ENCODE results near the gene SRPK2. TPM values are rescaled to one million over a fixed set of nuclear protein-coding genes. Genes with fewer than 3 reads are reported as not detected.

Gene SRPK2
- total RNA-seq, 1 experiment from 2014 or later, result 58.2 TPM

GRCh38 chr7:105188201-105188600 lies 200.5 kb downstream of the SRPK2 start:
- in situ Hi-C loops (cut with HindIII; ENCODE audit: low pct_unique_long_range_greater_than_20kb, low sequenced_read_pairs), result no loop called here
- POLR2A ChIA-PET, result no interaction called here
- intact Hi-C loops (cut with micrococcal nuclease; ENCODE audit: unreplicated experiment), result no loop called here

DNA sequence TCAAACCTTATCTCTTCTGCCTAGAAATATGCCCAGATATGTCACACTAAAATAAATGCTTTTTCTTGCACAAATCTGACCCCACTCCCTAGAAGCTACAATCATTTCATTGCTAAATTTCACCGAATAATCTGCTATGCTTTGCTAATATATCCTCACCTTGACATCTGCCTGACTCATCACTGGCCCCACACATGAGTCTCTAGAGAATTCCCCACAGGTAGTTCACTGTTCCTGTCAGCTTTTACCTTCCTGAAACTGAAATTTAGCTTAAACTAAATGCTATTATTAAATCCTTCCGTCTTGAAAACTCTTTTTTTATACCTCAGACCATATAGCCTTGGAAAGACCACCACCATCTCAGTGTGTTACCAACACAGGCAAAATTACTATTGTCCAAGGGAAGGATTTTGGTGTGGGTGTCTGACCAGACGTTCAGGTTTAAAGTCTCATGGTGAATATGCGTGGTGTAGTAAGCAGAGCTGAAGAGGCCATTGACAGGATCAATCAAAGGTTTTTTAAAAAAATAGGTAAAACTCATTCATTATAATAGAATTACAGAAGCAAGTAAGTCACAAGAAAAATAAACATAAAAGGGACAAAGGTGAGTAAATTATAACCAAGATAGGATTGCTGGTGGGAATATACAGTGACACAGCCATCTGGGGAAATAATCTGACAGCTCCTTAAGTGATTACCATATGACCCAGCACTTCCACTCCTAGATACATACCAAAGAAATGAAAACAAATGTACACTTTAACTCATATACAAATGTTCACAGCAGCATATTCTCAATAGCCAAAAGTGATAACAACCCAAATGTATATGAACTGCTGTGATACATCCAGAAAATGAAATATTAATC lies 201.2 kb downstream of the SRPK2 start:
- H3K9me3 ChIP-seq (ENCODE audit: control insufficient read depth, insufficient read depth, low read depth, low read length), result no peaks in the 10 kb centered on the region
- no peak overlapping the region for H3K27ac ChIP-seq (ENCODE audit: low read length)
- no peaks in the 10 kb centered on the region for H3K4me1 ChIP-seq (ENCODE audit: control insufficient read depth, insufficient read depth, low read length)
- POLR2A ChIA-PET, result no interaction called here
- CTCF ChIA-PET, result no interaction called here
- intact Hi-C loops (cut with micrococcal nuclease; ENCODE audit: unreplicated experiment), result no loop called here
- no TSS peak for BruUV-seq (replicated peaks)
- no peak overlapping the region for H3K4me3 ChIP-seq (ENCODE audit: low read depth in 2 of 2, low read length in 2 of 2)
- TF ChIP-seq SIN3A (IDR thresholded peaks at IDR 0.05; ENCODE audit: borderline replicate concordance, insufficient read depth, low read depth, low read length) (no peak), TCF7L2 (IDR thresholded peaks at IDR 0.05; ENCODE audit: low read depth, low read length) (no peak), REST (IDR thresholded peaks at IDR 0.05; ENCODE audit: insufficient read depth in 1 of 2, low read depth in 2 of 2, low read length in 1 of 2) (no peak)
- ATAC-seq, result no peak
- H3K36me3 ChIP-seq (ENCODE audit: control insufficient read depth, insufficient read depth, low read length), result no peaks in the 10 kb centered on the region
- DNase-seq (ENCODE audit: low read depth, low spot score), result no peak
- no peaks in the 10 kb centered on the region for H3K27me3 ChIP-seq (ENCODE audit: control insufficient read depth, insufficient read depth, low read length)
- in situ Hi-C loops (cut with HindIII; ENCODE audit: low pct_unique_long_range_greater_than_20kb, low sequenced_read_pairs), result no loop called here

More at GRCh38 chr7:105188201-105188600, 200.5 kb downstream of the SRPK2 start:
- Histone ChIP-seq H3K4me3 (ENCODE audit: low read depth in 2 of 2, low read length in 2 of 2) (no peak overlapping the region), H3K36me3 (ENCODE audit: control insufficient read depth, insufficient read depth, low read length) (no peaks in the 10 kb centered on the region), H3K27me3 (ENCODE audit: control insufficient read depth, insufficient read depth, low read length) (no peaks in the 10 kb centered on the region), H3K4me1 (ENCODE audit: control insufficient read depth, insufficient read depth, low read length) (no peaks in the 10 kb centered on the region), H3K27ac (ENCODE audit: low read length) (no peak overlapping the region), H3K9me3 (ENCODE audit: control insufficient read depth, insufficient read depth, low read depth, low read length) (no peaks in the 10 kb centered on the region)
- TF ChIP-seq POLR2AphosphoS5 (IDR thresholded peaks at IDR 0.05; ENCODE audit: low read depth, low read length), result no peak
- TF ChIP-seq SIN3A (IDR thresholded peaks at IDR 0.05; ENCODE audit: borderline replicate concordance, insufficient read depth, low read depth, low read length), result no peak
- TF ChIP-seq, protein P1, sequence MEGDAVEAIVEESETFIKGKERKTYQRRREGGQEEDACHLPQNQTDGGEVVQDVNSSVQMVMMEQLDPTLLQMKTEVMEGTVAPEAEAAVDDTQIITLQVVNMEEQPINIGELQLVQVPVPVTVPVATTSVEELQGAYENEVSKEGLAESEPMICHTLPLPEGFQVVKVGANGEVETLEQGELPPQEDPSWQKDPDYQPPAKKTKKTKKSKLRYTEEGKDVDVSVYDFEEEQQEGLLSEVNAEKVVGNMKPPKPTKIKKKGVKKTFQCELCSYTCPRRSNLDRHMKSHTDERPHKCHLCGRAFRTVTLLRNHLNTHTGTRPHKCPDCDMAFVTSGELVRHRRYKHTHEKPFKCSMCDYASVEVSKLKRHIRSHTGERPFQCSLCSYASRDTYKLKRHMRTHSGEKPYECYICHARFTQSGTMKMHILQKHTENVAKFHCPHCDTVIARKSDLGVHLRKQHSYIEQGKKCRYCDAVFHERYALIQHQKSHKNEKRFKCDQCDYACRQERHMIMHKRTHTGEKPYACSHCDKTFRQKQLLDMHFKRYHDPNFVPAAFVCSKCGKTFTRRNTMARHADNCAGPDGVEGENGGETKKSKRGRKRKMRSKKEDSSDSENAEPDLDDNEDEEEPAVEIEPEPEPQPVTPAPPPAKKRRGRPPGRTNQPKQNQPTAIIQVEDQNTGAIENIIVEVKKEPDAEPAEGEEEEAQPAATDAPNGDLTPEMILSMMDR (IDR thresholded peaks at IDR 0.05), result no peak
- no peak for TF ChIP-seq TCF7L2 (IDR thresholded peaks at IDR 0.05; ENCODE audit: low read depth, low read length)
- TF ChIP-seq REST (IDR thresholded peaks at IDR 0.05; ENCODE audit: insufficient read depth in 1 of 2, low read depth in 2 of 2, low read length in 1 of 2), result no peak
- CTCF ChIA-PET, result interaction anchor here (0.6 kb wide), 1 partner anchor 87 kb away, joined by 11 read pairs; no protein-coding TSS in a partner anchor
- no TSS peak for BruUV-seq (replicated peaks)
- DNase-seq (ENCODE audit: low read depth, low spot score), result no peak
- no peak for ATAC-seq
